Posterior vena cava (tissue), 2 donors: ENCODE data around the gene ABCA3. TPM values are rescaled to one million over a fixed set of nuclear protein-coding genes. Genes with fewer than 3 reads are reported as not detected.

ENCODE experiments used
- DNase-seq: peaks from one replicate; pipeline ENCODE4 v3.0.0-alpha.2; 2020; ENCODE audit warnings: low spot score
- intact Hi-C, 2 donors: fragments of 100-400 bp; cut with DNase I; formaldehyde crosslinking; loops; one replicate each; pipeline versions ENCODE4 v1.14.1 to v1.14.2; 2022 to 2023
- total RNA-seq, 2 donors: library from RNA; stranded (reverse); fragmentation: NEBNext Ultra II Directional; extraction: Animal tissue kit (Norgen Biotek cat#: 25700); gene quantifications; one replicate each; pipeline ENCODE4 v1.2.1, GENCODE V29; 2021
- donor health status: DM: yes; HTN: yes; CAD: no.
- donor health status: DM: yes; HTN: yes; CAD: no.

The ABCA3 gene
- total RNA-seq, 2 donors from 2014 or later, result 9.6 to 16.6 TPM

GRCh38 chr16:2285731-2286191, 54.8 kb downstream of the ABCA3 start:
- DNase-seq, result no peak
- intact Hi-C loops, result no loop called here

GRCh38 chr16:2284797-2285576, 55.5 kb downstream of the ABCA3 start:
- no peak for DNase-seq
- intact Hi-C loops, result no loop called here

- DNase-seq, result no peak
- intact Hi-C loops, result no loop called here
Measured at GRCh38 chr16:2284001-2284770, 56.3 kb downstream of the ABCA3 start.

- no peak for DNase-seq
- intact Hi-C loops, result no loop called here
Measured at GRCh38 chr16:2282866-2283555, 57.5 kb downstream of the ABCA3 start.

- intact Hi-C loops, result no loop called here
- no peak for DNase-seq
Measured at GRCh38 chr16:2282262-2282661, 58.3 kb downstream of the ABCA3 start.

GRCh38 chr16:2280981-2281542, 59.5 kb downstream of the ABCA3 start:
- intact Hi-C loops, result no loop called here
- DNase-seq, result no peak

GRCh38 chr16:2280461-2280860, 60.1 kb downstream of the ABCA3 start:
- intact Hi-C loops, result no loop called here
- no peak for DNase-seq

GRCh38 chr16:2278956-2279800, 61.4 kb downstream of the ABCA3 start:
- DNase-seq, result no peak
- intact Hi-C loops, result loop anchor here in 1 of 2 donors (10.0 kb wide), 2 partner anchors 54 to 114 kb away; partner anchors contain the start of gene E4F1

- intact Hi-C loops, result loop anchor here in 1 of 2 donors (10.0 kb wide), 2 partner anchors 53 to 113 kb away; partner anchors contain the start of gene E4F1
Measured at GRCh38 chr16:2278272-2278608, 62.3 kb downstream of the ABCA3 start.

GRCh38 chr16:2277466-2278271, 62.9 kb downstream of the ABCA3 start:
- intact Hi-C loops, result loop anchor here in 1 of 2 donors (10.0 kb wide), 2 partner anchors 53 to 113 kb away; partner anchors contain the start of gene E4F1
- DNase-seq, result no peak

More at GRCh38 chr16:2278272-2278608, 62.3 kb downstream of the ABCA3 start:
- DNase-seq, result no peak

GRCh38 chr16:2276368-2277195, 63.9 kb downstream of the ABCA3 start:
- DNase-seq, result no peak
- intact Hi-C loops, result loop anchor here in 1 of 2 donors (10.0 kb wide), 2 partner anchors 52 to 112 kb away; partner anchors contain the start of gene E4F1

- DNase-seq, result no peak
- intact Hi-C loops, result loop anchor here in 1 of 2 donors (10.0 kb wide), 2 partner anchors 51 to 111 kb away; partner anchors contain the start of gene E4F1
Measured at GRCh38 chr16:2275476-2276367, 64.8 kb downstream of the ABCA3 start.

- no peak for DNase-seq
Measured at GRCh38 chr16:2273931-2274330, 66.6 kb downstream of the ABCA3 start.

GRCh38 chr16:2273484-2273883, 67.0 kb downstream of the ABCA3 start:
- intact Hi-C loops, result loop anchor here in 1 of 2 donors (10.0 kb wide), 2 partner anchors 49 to 109 kb away; partner anchors contain the start of gene E4F1
- no peak for DNase-seq

More at GRCh38 chr16:2273931-2274330, 66.6 kb downstream of the ABCA3 start:
- intact Hi-C loops, result loop anchor here in 1 of 2 donors (10.0 kb wide), 2 partner anchors 49 to 109 kb away; partner anchors contain the start of gene E4F1

GRCh38 chr16:2271848-2272461, 68.6 kb downstream of the ABCA3 start:
- no peak for DNase-seq
- intact Hi-C loops, result loop anchor here in 1 of 2 donors (10.0 kb wide), 2 partner anchors 47 to 107 kb away; partner anchors contain the start of gene E4F1
